Vagina (tissue), 2 donors: Measurements from ENCODE around the gene CDAN1.

Experiments used
- POLR2AphosphoS5 ChIP-seq, 2 donors: sonication (generic); formaldehyde crosslinking; IDR thresholded peaks; one replicate each; pipeline ENCODE4 v1.9.0; 2017; ENCODE audit warnings: antibody characterized with exemption in 2 of 2, mild to moderate bottlenecking in 2 of 2, low read depth in 1 of 2; ENCODE audit not compliant: insufficient read depth in 1 of 2
- TF ChIP-seq, protein P1 (sequence below), 3 experiments: fragments of 450-650 bp in 2 of 3; fragments of 200-600 bp in 1 of 3; sonication (generic) in 1 of 3; IDR thresholded peaks; one replicate each; pipeline ENCODE4 v1.5.1; 2017 to 2019; ENCODE audit warnings: antibody characterized with exemption in 3 of 3, mild to moderate bottlenecking in 2 of 3, moderate library complexity in 2 of 3

- TF ChIP-seq POLR2AphosphoS5 (IDR thresholded peaks at IDR 0.05; ENCODE audit: insufficient read depth in 1 of 2, low read depth in 1 of 2) = no peak
- TF ChIP-seq, protein P1, sequence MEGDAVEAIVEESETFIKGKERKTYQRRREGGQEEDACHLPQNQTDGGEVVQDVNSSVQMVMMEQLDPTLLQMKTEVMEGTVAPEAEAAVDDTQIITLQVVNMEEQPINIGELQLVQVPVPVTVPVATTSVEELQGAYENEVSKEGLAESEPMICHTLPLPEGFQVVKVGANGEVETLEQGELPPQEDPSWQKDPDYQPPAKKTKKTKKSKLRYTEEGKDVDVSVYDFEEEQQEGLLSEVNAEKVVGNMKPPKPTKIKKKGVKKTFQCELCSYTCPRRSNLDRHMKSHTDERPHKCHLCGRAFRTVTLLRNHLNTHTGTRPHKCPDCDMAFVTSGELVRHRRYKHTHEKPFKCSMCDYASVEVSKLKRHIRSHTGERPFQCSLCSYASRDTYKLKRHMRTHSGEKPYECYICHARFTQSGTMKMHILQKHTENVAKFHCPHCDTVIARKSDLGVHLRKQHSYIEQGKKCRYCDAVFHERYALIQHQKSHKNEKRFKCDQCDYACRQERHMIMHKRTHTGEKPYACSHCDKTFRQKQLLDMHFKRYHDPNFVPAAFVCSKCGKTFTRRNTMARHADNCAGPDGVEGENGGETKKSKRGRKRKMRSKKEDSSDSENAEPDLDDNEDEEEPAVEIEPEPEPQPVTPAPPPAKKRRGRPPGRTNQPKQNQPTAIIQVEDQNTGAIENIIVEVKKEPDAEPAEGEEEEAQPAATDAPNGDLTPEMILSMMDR (IDR thresholded peaks at IDR 0.05) = no peak
Measured at GRCh38 chr15:42742149-42742548, 5.2 kb upstream of the CDAN1 start.
